Measurements from ENCODE around the gene TMEM89.

Gene TMEM89

DNA sequence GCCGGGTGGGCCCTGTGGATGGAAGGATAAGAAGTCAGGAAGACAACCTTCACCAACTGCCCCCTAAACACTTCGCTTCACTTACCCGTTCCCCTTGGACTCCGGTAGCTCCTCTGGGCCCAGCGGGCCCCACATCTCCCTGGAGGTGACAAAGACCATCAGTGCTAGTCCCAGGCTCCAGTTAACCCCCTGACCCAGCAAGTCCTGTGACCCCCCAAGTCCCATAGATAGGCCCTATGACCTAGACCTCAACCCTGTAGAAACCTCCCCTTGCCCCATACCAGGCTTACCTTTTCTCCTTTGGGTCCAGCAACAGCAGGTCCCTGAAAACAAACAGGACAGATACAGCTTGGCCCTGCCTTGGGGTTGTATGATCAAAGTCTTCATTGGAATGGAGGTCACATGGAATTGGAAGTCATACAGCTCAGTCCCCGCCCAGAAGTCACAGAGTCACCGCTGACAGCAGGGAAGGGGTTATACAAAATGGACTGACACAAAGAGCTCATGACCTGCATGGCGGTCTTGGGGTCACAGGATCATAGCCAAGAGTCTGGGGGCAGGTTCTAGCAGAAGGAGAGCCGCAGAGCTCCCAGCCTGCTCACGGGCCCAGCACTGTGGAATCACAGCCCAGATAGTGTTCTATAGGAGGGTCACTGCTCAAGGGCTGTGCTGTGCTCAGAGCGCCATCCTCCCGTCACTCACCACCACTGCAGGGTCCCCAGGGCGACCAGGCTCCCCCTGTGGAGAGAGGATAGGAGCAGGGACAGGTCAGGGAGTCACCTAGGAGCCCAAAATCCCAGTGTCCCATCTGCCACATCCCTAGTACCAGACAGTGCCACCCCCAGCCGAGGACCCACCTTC is 39.7 kb downstream of the TMEM89 start:
- DNase-seq (ENCODE audit: insufficient read length) (no peak), FAIRE-seq (no peak)
- TF ChIP-seq POLR2A (IDR thresholded peaks at IDR 0.05; ENCODE audit: low read depth, low read length): no peak
- TF ChIP-seq TAF1 (IDR thresholded peaks at IDR 0.05; ENCODE audit: borderline replicate concordance, low read depth, low read length): no peak
- no peak for TF ChIP-seq POLR2AphosphoS5 (IDR thresholded peaks at IDR 0.05; ENCODE audit: low read depth, low read length)

DNA sequence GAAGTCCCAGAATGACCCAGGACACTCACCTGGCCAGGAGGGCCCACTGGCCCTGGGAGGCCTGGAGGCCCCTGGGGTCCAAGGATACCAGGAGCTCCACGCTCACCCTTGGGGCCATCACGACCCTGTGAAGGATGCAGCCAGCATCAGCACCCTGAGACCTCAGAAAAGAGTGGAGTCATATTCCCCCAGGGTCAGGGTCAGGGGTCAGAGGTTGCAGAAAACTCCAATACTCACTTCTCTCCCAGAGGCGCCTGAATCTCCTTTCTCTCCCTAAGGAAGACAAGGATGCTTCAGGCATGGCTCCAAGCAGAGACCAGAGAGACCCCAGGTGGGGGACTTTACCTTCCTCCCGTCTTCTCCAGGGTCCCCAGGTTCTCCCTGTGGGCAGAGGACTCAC is 44.9 kb downstream of the TMEM89 start:
- DNase-seq (ENCODE audit: insufficient read length) (no peak), FAIRE-seq (no peak)
- TF ChIP-seq POLR2AphosphoS5 (IDR thresholded peaks at IDR 0.05; ENCODE audit: low read depth, low read length): no peak
- TF ChIP-seq POLR2A (IDR thresholded peaks at IDR 0.05; ENCODE audit: low read depth, low read length): no peak
- TF ChIP-seq TAF1 (IDR thresholded peaks at IDR 0.05; ENCODE audit: borderline replicate concordance, low read depth, low read length): no peak

- no peak for TF ChIP-seq TAF1 (IDR thresholded peaks at IDR 0.05; ENCODE audit: borderline replicate concordance, low read depth, low read length)
- no peak for TF ChIP-seq POLR2A (IDR thresholded peaks at IDR 0.05; ENCODE audit: low read depth, low read length)
- no peak for TF ChIP-seq POLR2AphosphoS5 (IDR thresholded peaks at IDR 0.05; ENCODE audit: low read depth, low read length)
- DNase-seq (ENCODE audit: insufficient read length) (no peak), FAIRE-seq (no peak)
Observed at GRCh38 chr3:48575366-48575765, 46.2 kb downstream of the TMEM89 start.

DNA sequence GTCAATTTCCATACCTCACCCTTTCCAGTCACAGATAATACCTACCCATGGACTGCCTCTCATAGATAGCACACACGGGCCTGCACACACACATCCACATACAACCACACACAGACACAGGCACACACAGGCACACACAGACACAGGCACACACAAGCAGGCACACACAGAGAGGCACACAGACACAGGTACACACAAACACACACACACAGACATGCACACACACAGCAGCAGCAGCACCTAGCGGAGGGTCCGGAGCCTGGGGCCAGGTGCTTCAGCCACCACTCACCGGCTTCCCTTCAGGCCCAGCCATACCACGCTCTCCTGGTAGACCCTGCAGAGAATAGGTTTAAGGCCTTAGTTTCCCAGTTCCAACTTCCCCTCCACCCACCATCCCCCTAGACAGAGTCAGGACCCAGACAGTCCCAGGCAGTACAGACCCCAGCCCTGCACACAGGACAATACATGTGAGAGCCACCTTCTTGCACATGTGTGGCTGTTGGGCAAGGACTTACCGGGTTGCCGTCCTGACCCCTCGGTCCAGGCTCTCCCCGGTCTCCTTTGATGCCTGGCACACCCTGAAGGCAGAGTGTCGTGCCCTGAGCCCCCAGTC is 47.5 kb downstream of the TMEM89 start:
- no peak for FAIRE-seq
- no peak for DNase-seq (ENCODE audit: insufficient read length)
- TF ChIP-seq TAF1 (IDR thresholded peaks at IDR 0.05; ENCODE audit: borderline replicate concordance, low read depth, low read length): no peak
- no peak for TF ChIP-seq POLR2A (IDR thresholded peaks at IDR 0.05; ENCODE audit: low read depth, low read length)
- TF ChIP-seq POLR2AphosphoS5 (IDR thresholded peaks at IDR 0.05; ENCODE audit: low read depth, low read length): no peak

DNA sequence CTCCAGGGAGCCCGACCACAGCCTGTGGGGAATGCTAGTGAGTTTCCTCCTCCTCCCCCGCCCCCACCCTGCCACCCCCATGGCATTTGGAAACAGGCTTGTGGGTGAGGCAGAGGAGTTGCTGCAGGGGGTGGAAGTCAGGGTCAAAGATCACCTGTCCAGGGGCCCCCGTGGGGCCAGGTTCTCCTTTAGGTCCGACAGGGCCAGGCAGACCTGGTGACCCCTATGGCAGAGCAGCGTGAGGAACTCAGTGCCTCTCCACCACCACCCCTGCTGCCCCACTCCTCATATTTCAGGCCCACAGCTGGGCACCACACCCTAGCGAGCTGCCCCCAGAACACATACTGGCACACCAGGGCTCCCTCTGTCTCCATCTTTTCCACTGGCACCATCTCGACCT is 49.1 kb downstream of the TMEM89 start:
- DNase-seq (ENCODE audit: insufficient read length) (no peak), FAIRE-seq (no peak)
- no peak for TF ChIP-seq TAF1 (IDR thresholded peaks at IDR 0.05; ENCODE audit: borderline replicate concordance, low read depth, low read length)
- TF ChIP-seq POLR2AphosphoS5 (IDR thresholded peaks at IDR 0.05; ENCODE audit: low read depth, low read length): no peak
- no peak for TF ChIP-seq POLR2A (IDR thresholded peaks at IDR 0.05; ENCODE audit: low read depth, low read length)

DNA sequence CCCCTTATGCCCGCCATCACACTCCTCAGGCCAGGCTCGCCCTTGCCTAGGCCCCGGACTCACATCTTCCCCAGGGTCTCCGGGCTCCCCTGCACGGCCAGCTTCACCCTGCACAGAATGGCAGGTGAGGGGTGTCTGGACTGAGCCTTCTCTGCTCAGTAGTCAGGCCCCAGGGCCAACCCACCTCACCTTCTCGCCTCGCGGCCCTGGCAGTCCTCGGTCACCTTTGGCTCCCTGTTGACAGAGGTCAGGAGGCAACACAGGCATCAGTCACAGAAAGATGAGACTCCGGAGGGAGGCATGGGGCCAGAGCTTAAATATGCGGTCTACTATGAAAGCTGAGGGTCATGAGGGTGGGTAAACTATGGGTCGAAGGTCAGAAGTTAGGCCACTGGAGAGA is 49.6 kb downstream of the TMEM89 start:
- TF ChIP-seq POLR2AphosphoS5 (IDR thresholded peaks at IDR 0.05; ENCODE audit: low read depth, low read length) (no peak), POLR2A (IDR thresholded peaks at IDR 0.05; ENCODE audit: low read depth, low read length) (no peak), TAF1 (IDR thresholded peaks at IDR 0.05; ENCODE audit: borderline replicate concordance, low read depth, low read length) (no peak)
- DNase-seq (ENCODE audit: insufficient read length) (no peak), FAIRE-seq (no peak)

Measured in GM12892 (cell line).